GM19438 (cell line): ENCODE data around the gene PRKCH.

ENCODE experiments used
- ATAC-seq: cut with Tn5 transposase; IDR thresholded peaks from one replicate; pipeline ENCODE4 v1.9.1; 2021; ENCODE audit warnings: low read depth; ENCODE audit not compliant: unreplicated experiment

PRKCH gene

GRCh38 chr14:61537563-61538463 is 216.4 kb downstream of the PRKCH start:
- ATAC-seq = no peak

GRCh38 chr14:61538464-61539022 is 217.2 kb downstream of the PRKCH start:
- no peak for ATAC-seq

- ATAC-seq = no peak
These were observed 218.3 kb downstream of the PRKCH start for GRCh38 chr14:61539631-61540030.

GRCh38 chr14:61540931-61541330 is 219.6 kb downstream of the PRKCH start:
- ATAC-seq = no peak

GRCh38 chr14:61542848-61543790 is 221.7 kb downstream of the PRKCH start:
- no peak for ATAC-seq

GRCh38 chr14:61543946-61544345 is 222.6 kb downstream of the PRKCH start:
- no peak for ATAC-seq

GRCh38 chr14:61544448-61545330 is 223.3 kb downstream of the PRKCH start:
- ATAC-seq = no peak

- no peak for ATAC-seq
These were observed 224.5 kb downstream of the PRKCH start for GRCh38 chr14:61545726-61546455.

GRCh38 chr14:61547186-61548069 is 226.0 kb downstream of the PRKCH start:
- no peak for ATAC-seq

- ATAC-seq = no peak
These were observed 228.0 kb downstream of the PRKCH start for GRCh38 chr14:61549425-61549824.

GRCh38 chr14:61551384-61551783 is 230.0 kb downstream of the PRKCH start:
- ATAC-seq = no peak

- ATAC-seq = no peak
These were observed 230.9 kb downstream of the PRKCH start for GRCh38 chr14:61552241-61552640.

GRCh38 chr14:61553730-61554641 is 232.6 kb downstream of the PRKCH start:
- ATAC-seq = no peak

GRCh38 chr14:61555056-61555838 is 233.9 kb downstream of the PRKCH start:
- no peak for ATAC-seq

GRCh38 chr14:61556455-61556854 is 235.1 kb downstream of the PRKCH start:
- no peak for ATAC-seq

- ATAC-seq = no peak
These were observed 235.9 kb downstream of the PRKCH start for GRCh38 chr14:61557262-61557661.

GRCh38 chr14:61557854-61558253 is 236.5 kb downstream of the PRKCH start:
- no peak for ATAC-seq
